HG02798 (cell line): ENCODE data around the gene VSIG10.
A peak's percentile ranks its signal among the peaks of the same experiment; 100 is the strongest.
"Not testable (repeated sequence)": the region's sequence is repeated elsewhere in the genome, so short reads cannot be mapped to it uniquely, and the experiment has no call there.

Source experiments
- ATAC-seq: cut with Tn5 transposase; IDR thresholded peaks from one replicate; pipeline ENCODE4 v1.9.1; 2021; ENCODE audit warnings: mild to moderate bottlenecking; ENCODE audit not compliant: unreplicated experiment, poor library complexity

The VSIG10 gene

GRCh38 chr12:118035190-118036041 lies 68.4 kb downstream of the VSIG10 start:
- peak; percentile 84 for ATAC-seq

- ATAC-seq = no peak
These were observed 69.2 kb downstream of the VSIG10 start for GRCh38 chr12:118034429-118035189.

- ATAC-seq = no peak
These were observed 69.9 kb downstream of the VSIG10 start for GRCh38 chr12:118033902-118034301.

- ATAC-seq = no peak
These were observed 70.5 kb downstream of the VSIG10 start for GRCh38 chr12:118033323-118033722.

GRCh38 chr12:118032188-118032587 lies 71.6 kb downstream of the VSIG10 start:
- ATAC-seq = no peak

- ATAC-seq = no peak
These were observed 74.6 kb downstream of the VSIG10 start for GRCh38 chr12:118029166-118029565.

GRCh38 chr12:118025168-118025567 lies 78.6 kb downstream of the VSIG10 start:
- no peak for ATAC-seq

GRCh38 chr12:118023301-118023860 lies 80.4 kb downstream of the VSIG10 start:
- ATAC-seq = no peak

- ATAC-seq = no peak
These were observed 81.1 kb downstream of the VSIG10 start for GRCh38 chr12:118022728-118023109.

GRCh38 chr12:118022097-118022727 lies 81.6 kb downstream of the VSIG10 start:
- ATAC-seq = not testable (repeated sequence)

GRCh38 chr12:118020036-118020435 lies 83.8 kb downstream of the VSIG10 start:
- ATAC-seq = no peak

GRCh38 chr12:118017926-118018325 lies 85.9 kb downstream of the VSIG10 start:
- no peak for ATAC-seq

- ATAC-seq = peak; percentile 99
These were observed 87.2 kb downstream of the VSIG10 start, which contains the start of gene RFC5 for GRCh38 chr12:118016424-118017264. TSS of gene RFC5 (plus strand) at chr12:118016703. CDS start at chr12:118016828, 125 bp downstream.

GRCh38 chr12:118015944-118016343 lies 87.9 kb downstream of the VSIG10 start:
- ATAC-seq = no peak

GRCh38 chr12:118015306-118015705 lies 88.5 kb downstream of the VSIG10 start:
- ATAC-seq = no peak
